Loucy (cell line): ENCODE measurements around the gene PIP5K1C.

Experiments used
- CTCF ChIP-seq: fragments of 200-600 bp; sonication (generic); conservative IDR thresholded peaks from 2 replicates; pipeline ENCODE4 v1.5.1; 2014; ENCODE audit warnings: mild to moderate bottlenecking, antibody characterized with exemption, low read length
- EZH2phosphoT487 ChIP-seq: fragments of 200-600 bp; IDR thresholded peaks from 2 replicates; pipeline ENCODE4 v1.6.1; 2018; ENCODE audit warnings: antibody characterized with exemption, mild to moderate bottlenecking, moderate library complexity, borderline replicate concordance

GRCh38 chr19:3746371-3747056 is 46.2 kb upstream of the PIP5K1C start:
- TF ChIP-seq CTCF (no peak), EZH2phosphoT487 (no peak)
